GM19455 (cell line): Measurements from ENCODE around the gene DAZL.
"Not testable (repeated sequence)": the region's sequence is repeated elsewhere in the genome, so short reads cannot be mapped to it uniquely, and the experiment has no call there.

Experiments used
- ATAC-seq: cut with Tn5 transposase; IDR thresholded peaks from one replicate; pipeline ENCODE4 v1.9.1; 2021; ENCODE audit not compliant: unreplicated experiment

The DAZL gene, protein sequence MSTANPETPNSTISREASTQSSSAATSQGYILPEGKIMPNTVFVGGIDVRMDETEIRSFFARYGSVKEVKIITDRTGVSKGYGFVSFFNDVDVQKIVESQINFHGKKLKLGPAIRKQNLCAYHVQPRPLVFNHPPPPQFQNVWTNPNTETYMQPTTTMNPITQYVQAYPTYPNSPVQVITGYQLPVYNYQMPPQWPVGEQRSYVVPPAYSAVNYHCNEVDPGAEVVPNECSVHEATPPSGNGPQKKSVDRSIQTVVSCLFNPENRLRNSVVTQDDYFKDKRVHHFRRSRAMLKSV

DNA sequence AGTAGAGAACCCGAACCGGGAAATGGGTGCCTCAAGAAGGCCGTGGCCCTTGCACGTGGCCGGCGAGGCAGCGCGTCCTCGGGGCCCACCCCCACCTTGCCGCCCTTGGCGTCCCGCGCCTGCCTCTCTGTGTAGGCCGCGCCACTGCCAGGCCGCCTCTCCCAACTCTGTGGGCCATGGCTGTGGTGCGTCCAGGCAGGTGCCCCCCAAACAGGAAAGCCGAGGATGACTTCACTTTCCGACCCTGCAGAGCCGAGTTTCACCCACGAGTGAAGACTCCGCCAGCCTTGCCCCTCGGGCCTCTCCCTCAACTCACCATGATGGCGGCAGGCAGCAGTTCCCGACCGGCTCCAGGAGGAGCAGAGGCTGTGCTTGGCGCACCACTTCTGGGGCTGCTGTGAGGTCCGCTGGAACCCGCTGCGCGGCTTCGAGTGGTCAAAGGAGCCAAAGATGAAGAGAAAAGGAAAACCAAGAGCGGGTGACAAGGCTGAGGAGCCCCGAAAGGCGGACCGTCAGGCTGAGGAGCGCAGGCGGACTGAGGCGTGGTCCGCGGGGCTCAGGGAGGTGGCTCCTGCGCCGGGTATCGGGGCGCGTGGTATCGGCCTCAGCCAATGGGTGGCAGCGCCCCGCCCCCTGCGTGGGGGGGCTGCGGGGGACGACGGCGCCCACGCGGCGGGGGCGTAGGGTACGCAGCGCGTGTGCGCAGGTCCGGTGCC, at the start of gene DAZL:
Gene DAZL, minus strand, starts transcription at position 537 of the 716 bp plus-strand sequence. Its CDS starts 218 bp downstream, at position 319.
- ATAC-seq, result no peak

DNA sequence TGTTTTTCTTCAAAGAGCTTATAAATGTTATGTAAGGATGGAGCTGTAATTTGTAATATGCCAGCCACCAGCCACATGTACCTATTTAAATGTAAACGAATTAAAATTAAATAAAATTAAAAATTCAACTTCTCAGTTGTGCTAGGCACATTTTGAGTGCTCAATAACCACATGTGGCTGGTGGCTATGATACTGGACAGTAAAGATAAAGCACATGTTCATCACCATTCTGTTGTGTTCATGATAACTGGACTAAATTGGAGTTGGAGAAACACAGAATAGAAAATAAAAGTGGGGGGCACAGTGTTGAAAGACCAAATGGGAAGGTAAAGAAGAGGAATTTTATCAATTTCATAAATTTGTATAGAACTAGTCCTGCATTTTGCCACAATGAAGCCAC, 49.8 kb upstream of the DAZL start:
- no peak for ATAC-seq

DNA sequence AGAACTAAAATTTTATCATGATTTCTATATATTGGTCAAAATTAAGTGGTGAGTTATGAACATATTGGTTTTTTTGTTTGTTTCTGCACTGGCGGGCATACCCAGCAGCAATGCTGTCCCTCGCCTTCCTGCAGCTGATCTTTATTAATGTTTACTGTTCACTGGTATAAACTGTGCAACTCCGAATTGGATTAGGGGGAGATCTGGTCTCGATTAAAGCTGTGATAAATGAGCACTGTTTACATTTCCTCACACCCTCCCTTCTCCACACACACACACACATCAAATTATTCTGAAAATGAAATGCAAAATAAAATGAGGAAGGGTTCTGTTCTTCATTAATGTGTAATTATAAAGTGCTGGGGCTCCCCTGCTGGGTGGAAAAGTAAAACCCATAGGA, 48.5 kb upstream of the DAZL start:
- ATAC-seq, result no peak

DNA sequence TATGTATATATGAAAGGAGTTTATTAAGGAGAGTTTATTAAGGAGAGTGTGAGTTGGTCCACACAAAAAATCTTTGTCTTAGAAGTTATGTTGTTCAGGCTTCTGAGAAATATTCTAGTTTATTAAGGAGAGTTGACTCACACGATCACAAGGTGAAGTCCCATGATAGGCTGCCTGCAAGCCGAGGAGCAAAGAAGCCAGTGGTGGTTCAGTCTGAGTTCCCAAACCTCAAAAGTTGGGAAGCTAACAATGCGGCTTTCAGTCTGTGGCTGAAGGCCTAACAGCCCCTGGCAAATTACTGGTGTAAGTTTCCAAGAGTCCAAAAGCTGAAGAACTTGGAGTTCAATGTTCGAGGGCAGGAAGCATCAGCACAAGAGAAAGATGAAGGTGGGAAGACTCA, 42.4 kb upstream of the DAZL start:
- no peak for ATAC-seq

DNA sequence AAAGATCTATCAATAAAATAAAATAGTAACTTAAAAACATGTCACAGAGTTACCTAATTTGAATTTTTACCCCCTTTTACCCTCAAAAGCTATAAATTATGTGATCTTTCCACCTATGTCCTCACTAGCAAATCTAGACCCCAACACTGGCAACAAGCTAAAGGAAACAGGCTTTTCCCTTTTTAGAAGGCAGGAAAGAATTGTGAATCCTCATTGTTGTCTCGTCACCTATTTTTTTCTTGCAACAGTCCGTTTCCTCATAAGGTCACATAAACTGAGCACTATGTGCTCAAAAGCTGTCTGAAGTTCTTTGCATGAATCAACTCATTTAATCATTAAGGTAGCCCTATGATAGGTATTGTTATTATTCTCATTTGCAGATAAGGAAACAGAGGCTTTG, 34.6 kb upstream of the DAZL start:
- ATAC-seq, result no peak

DNA sequence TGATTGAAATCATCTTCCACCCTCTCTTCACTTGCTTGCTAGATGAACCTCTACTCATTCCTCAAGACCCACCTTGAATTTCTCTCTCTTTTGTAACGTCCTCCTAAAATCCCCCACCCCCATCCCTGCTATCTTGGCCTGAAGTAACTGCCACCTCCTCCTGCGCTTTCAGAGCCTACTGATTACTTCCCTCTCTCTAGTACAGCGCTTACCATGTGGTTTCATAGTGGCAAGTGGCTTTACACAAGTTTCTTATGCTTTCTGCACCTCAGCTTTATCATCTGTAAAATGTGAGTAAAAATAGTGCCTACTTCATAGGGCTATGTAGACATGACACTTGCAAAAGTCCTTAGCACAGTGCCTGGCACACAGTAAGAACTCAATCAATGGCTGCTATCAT, 28.7 kb upstream of the DAZL start:
- ATAC-seq, result no peak

DNA sequence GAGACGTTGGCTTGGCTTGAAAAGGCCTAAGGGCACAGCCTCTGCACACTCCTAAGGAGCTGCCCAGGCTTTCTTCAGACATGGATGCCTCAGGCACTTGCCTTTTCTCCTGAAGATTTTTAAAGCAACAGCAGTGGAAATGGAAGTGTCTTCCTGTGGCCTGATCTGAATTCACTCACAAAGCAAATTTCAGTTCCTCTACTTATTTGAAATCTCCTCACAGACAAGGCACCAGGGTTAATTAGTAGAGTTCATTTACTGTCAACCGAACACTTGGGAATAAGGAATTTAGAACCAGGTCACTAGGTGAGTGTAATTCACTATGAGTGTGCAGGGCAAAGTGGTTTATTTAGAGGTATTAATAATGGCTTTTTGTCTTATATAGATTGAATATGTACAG, 27.2 kb upstream of the DAZL start:
- no peak for ATAC-seq

DNA sequence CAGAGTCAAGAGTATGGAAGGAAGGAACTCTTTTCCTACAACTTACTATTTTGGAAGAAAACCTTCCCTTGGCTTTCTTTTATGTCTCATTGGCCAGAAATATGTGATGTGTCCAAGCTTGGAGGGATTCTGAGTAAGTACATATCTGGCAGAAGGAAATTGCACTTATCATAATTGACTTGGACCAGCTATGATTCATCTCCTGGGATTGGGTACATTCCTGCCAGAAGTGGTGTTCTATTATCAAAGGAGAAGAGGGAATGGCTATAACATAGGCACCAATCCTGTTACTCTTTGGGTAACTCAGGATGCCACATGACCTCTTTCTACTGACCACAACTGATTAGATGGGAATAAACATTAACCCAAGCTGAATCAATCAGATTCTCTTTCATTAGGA, 13.5 kb upstream of the DAZL start:
- ATAC-seq, result no peak

DNA sequence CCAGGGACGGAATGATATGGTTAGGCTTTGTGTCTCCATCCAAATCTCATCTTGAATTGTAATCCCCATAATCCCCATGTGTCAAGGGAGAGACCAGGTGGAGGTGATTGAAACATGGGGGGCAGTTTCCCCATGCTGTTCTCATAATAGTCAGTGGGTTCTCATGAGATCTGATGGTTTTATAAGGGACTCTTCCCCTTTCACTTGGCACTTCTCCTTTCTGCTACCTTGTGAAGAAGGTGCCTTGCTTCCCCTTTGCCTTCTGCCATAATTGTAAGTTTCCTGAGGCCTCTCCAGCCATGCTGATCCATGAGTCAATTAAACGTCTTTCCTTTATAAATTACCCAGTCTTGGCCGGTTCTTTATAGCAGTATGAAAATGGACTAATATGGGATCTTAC, 11.9 kb upstream of the DAZL start:
- ATAC-seq, result not testable (repeated sequence)

DNA sequence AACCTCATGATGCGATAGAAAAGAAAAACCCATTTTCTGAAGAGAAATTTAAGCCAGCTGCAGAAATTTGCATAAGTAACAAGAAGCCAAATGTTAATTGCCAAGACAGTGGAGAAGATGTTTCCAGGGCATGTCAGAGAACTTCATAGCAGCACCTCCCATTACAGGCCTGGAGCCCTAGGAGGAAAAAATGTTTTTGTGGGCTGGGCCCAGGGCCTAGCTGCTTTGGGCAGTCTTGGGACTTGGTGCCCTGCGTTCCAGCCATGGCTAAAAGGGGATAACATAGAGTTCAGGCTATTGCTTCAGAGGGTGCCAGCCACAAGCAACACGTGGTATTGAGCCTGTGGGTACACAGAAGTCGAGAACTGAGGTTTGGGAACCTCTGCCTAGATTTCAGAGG, 10.9 kb upstream of the DAZL start:
- ATAC-seq, result no peak

DNA sequence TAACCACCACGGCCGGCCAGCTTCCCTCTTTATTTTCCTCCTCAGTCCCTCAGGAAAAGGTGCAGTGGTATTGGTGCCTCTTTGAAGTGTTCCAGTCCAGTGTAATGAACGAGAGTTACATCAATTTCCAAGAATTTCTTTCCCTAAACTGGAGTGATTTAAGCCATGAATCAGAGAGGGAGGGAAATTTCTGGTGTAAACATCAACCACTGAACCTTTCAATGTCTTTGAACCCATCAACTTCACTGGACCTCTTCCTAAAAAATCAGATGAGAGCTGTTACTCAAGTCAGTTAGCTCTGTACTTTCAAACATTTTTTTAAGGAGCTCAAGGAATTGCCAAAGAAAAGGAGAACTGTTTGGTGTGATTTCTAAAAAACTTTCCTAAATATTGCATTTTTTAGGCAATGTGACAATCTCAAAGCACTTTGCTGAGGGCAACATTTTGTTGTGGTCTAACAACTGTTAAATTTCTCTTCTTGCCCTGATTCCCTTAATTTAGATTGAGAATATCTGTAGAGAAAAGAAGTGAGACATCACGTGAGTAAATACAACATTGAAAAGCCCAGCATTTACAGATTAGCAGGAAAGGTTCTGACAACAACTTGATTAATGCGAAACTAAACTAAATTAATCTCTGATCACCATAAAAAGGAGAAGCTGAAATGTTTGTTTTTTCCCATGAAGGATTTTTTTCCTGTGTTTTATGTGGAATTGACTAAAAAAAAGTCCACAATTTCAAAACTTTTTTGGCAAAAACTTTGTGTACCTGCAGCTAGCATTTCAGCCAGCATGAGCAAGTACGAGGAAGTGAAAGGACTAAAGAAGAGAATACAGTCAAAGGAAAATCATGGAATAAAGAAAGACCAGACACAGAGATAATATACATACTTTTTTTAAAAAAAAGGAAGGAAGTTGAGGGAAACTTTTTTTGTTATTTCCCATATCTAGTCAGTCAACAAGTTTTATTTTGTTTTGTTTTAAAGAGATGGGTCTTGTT, 9.1 kb upstream of the DAZL start:
- ATAC-seq, result no peak

DNA sequence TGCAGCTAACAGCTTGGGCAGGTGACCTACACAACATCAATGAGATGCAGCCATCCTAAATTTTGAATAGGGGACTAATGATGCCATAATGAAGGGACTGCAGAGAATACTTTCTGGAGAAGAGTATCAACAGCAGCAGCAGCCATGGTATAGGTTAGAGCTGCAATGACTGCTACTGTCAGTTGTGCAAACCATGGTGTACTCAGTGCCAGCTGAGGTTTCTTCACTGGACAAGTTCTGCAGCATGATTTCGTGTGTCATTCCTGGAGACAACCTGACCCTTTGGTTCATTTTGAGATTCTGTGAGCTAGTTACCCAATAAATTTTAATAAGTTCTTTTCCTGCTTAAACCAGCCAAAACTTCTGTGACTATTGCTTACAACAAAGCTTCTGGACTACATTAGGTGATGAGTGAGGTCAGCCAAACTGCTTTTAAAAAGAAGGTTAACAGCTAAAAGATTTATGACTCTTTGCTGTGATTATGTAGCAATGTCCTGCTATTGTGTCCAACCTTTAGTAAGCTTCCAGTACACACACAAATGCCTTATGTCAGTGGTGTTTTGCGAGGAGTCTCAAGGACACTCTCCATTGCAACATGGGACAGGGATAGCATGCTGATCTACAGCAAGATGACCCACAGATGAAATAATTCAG, 4.8 kb upstream of the DAZL start:
- ATAC-seq, result no peak

DNA sequence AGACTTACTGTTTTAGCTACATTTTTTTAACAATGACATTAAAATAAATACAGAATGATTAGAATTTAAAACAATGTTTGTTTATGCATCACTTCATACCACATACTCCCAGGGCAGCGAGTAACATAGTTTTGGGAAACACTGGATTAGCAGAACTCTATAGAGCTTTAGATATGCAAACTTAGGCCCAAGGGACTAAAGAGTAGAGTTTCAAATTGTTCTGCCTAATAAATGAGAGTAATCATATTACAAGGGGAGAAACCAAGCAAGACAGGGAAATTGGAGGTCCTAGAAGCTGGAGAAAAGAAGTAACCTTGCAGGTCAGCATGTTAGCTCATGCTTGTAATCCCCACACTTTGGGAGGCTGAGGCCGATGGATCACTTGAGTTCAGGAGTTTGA, 3.6 kb upstream of the DAZL start:
- ATAC-seq, result no peak

DNA sequence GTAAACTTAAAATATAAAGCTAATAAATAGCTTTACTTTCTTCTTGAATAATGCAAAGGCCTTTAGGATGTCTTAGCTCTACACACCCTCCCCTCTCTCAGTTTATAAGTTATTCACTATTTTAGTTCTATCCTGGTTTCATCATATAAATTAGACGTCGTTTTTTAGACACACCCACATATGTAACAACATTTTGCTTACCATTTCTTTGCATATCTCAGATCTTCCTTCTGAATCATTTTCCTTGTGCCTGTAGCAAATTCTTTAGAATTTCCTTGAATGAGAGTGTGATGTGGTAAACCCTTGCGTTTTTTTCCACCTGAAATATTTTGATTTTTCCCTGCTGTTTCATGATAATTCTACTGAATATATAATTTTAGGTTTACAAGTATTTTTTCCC, 2.5 kb upstream of the DAZL start:
- no peak for ATAC-seq

DNA sequence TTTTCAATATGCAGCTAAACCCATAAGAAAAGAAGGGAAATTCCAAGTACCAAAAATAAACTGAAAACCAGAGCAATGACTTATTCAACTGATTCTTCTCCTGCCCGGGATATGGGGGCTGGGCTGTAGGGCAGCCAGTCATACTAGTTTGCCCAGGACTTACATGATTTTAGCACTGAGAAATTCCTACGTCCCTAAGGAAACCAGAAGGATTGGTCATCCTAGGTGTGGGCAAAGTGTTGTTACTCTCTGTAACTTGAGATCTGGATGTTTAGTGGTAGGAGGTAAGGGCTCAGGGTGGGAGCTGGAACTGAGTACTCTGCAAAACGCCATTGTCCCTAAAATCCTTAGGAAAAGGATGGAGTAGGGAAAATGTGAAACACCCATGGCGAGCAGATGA, 1.2 kb upstream of the DAZL start:
- no peak for ATAC-seq

DNA sequence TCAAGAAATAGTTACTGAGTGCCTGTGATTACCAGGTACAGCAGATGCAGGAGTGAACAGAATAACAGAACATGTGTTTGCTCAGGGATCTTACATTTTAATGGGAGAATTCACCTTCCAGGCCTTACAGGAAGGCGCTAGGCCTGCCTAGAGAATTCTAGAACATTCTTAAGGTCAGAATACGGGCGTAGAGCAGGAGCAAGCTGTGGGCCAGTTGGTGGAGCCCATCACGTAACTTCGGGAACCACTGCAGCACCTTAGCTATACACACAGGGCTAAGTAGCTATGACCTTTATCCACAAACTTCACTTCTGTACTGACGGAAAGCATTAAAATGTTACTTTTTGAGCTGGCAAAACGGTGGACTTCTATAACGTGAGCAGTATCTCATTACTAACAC, 743 bp upstream of the DAZL start:
- ATAC-seq, result no peak

DNA sequence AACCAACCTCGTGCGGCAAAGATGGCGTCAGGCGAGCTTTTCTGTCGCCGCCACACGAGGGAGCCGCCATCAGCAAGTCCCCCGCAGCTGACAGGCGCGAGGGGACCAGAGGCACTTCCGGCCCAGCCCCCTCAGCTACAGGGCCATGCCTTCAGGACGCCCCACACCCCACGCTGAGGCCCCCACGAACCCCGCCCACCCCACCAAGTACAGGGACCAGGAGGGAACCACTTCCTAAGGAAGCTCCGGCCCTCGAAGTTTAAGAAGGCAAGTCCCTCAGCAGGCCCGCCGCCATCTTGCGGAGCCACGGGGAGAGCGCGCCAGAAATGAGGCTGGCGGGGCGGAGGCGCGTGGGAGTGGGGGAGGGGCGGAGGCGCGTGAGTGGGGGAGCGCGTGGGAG, 790 bp downstream of the DAZL start:
- ATAC-seq, result no peak

DNA sequence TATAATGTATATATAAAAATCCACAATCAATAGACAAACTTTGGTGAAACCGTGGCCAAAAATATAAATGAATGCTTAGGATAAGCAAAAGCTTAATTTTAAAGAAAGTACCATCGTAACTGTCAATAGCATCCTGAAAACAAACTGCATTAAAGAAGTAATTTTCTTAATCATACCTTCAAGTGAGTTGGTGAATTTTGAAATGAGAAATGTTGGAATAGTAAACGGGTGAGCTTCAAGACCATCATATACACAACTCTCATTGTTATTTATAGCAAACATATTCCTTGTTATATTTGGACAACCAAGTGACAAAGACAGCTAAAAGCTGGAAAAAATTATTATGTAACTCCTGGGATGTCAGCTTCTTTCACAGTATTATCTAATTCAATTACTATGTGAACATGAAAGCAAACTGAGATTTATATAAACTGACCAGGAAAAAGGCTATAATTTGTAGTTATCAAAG, 3.7 kb downstream of the DAZL start:
- ATAC-seq, result no peak

DNA sequence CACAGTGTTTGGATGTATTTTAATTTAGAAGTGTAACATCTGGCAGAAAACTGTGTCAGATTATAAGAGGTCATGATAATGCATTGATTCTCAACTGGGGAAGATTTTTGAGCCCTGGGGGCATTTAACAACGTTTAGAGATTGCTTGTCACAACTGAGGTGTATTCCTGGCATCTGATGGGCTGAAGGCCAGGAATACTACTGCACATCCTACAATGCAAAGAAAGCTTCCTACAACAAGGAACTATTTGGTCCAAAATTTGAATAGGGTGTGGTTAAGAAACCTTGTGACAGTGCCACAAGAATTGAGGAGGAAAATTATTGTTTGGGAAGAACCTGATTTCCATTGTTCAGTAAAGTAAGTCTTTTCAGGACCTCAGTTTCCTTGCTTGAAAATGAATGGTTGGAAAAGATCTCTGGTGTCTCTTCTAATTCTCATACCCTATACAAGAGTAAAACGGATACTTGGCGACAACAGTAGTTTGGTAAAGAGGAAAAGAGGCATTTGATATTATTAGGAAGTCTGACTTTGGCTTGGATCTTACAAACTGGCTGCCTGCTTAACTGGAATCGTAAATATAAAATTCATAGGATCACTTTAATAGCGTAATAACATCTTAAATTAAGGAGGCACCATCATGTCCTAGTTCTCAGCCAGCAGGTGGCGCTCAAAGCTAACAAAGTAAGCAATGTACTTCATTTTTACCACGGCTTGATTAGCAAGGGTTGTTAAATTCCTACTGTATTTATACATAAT, 4.3 kb downstream of the DAZL start:
- ATAC-seq, result no peak

DNA sequence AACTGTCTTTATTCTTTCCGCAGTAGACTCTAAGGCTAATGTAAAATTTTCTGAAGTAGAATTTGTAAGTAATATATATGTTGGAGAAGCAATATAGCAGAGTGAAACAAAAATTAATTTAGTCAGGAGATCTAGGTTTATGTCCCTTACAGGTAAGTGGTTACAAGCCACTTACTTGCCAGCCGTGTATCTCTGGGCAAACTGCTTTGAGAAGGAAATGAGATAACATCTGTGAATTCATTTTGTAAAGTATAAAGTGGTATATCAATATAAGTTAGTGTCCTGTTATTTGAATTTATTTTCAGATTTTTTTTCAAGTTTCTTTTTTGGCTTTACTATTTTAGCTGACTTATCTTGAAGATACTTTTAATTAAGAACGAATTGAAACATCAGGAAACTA, 5.5 kb downstream of the DAZL start:
- no peak for ATAC-seq
